Measurements from ENCODE around the gene CLIP1. TPM values are rescaled to one million over a fixed set of nuclear protein-coding genes. Genes with fewer than 3 reads are reported as not detected.

The CLIP1 gene
- total and polyA plus RNA-seq, 2 of the 8 experiments (the other 6 are each of a cell fraction or from before 2014, with no cell fraction given) = 19.0 to 27.6 TPM

DNA sequence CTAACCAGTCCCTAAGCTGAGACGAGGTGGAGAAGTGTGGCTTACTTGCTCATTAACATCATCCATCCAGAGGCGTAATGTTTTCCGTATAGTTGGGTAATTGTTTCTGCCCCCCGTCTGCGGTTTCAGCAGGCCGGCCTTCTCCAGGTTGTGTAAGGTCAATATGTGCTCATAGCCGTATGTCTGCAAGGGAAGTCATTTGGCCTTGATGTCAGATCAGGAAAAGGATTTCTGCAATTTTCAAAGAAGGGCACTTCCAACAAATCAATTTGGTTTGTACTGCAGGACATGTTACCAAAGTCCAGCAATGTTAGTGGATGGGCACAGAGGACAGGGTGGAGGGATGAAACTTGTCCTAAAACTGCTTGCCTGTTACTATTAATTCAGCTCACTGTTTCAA, 186.7 kb downstream of the CLIP1 start (continued):
- TF ChIP-seq CHD7 (IDR thresholded peaks at IDR 0.05; ENCODE audit: insufficient replicate concordance, low read length) = no peak
- no peak for TF ChIP-seq BACH1 (IDR thresholded peaks at IDR 0.05; ENCODE audit: low read length)

Data from H1 (cell line).